ENCODE measurements around the gene HPCA. TPM values are rescaled to one million over a fixed set of nuclear protein-coding genes. Genes with fewer than 3 reads are reported as not detected.
A peak's percentile ranks its signal among the peaks of the same experiment; 100 is the strongest.

The HPCA gene
- total and polyA plus RNA-seq, 10 donors, result 0.29 to 0.33 (median 0.32) TPM; not detected in 7

GRCh38 chr1:32897082-32898049 is 11.1 kb downstream of the HPCA start:
- H3K27me3 ChIP-seq (replicated peaks in 1 of 7), result peaks cover 0 to 69% (median 38%) of the 10 kb centered on the region in 7 donors
- TF ChIP-seq CTCF (IDR thresholded peaks at IDR 0.05 in 8 of 11, conservative IDR thresholded peaks at IDR 0.05 in 3 of 11) (no peak), POLR2A (IDR thresholded peaks at IDR 0.05) (no peak), POLR2AphosphoS5 (IDR thresholded peaks at IDR 0.05) (no peak)
- no peaks in the 10 kb centered on the region for H3K36me3 ChIP-seq
- DNase-seq, result peak; percentile 29
- WGBS, 5 donors, result 63 to 87% (median 84%) methylated on average over 11 of the region's 11 CpGs
- peaks cover 11 to 33% (median 25%) of the 10 kb centered on the region in 6 donors for H3K4me1 ChIP-seq
- no peak overlapping the region for H3K4me3 ChIP-seq
- intact Hi-C loops (cut with DNase I; ENCODE audit: low total_unique reads), result no loop called here
- H3K9me3 ChIP-seq, result no peaks in the 10 kb centered on the region
- no peak overlapping the region for H3K27ac ChIP-seq

GRCh38 chr1:32898056-32898455 is 11.8 kb downstream of the HPCA start:
- intact Hi-C loops (cut with DNase I; ENCODE audit: low total_unique reads), result no loop called here
- TF ChIP-seq POLR2A (IDR thresholded peaks at IDR 0.05), result no peak
- TF ChIP-seq POLR2AphosphoS5 (IDR thresholded peaks at IDR 0.05), result no peak
- no peak for TF ChIP-seq CTCF (IDR thresholded peaks at IDR 0.05 in 8 of 11, conservative IDR thresholded peaks at IDR 0.05 in 3 of 11)
- Histone ChIP-seq H3K4me1 (peaks cover 11 to 26% (median 20%) of the 10 kb centered on the region in 6 donors), H3K9me3 (no peaks in the 10 kb centered on the region), H3K4me3 (no peak overlapping the region), H3K27ac (no peak overlapping the region), H3K27me3 (replicated peaks in 1 of 7) (peaks cover 0 to 68% (median 31%) of the 10 kb centered on the region in 7 donors), H3K36me3 (no peaks in the 10 kb centered on the region)
- DNase-seq, result no peak
- 86 to 94% (median 90%) methylated on average over 8 to 9 of the region's 9 CpGs for WGBS, 5 donors

- Histone ChIP-seq H3K9me3 (no peaks in the 10 kb centered on the region), H3K4me3 (no peak overlapping the region), H3K4me1 (peaks cover 5 to 17% (median 12%) of the 10 kb centered on the region in 6 donors), H3K36me3 (no peaks in the 10 kb centered on the region), H3K27ac (no peak overlapping the region), H3K27me3 (replicated peaks in 1 of 7) (peaks cover 0 to 63% (median 22%) of the 10 kb centered on the region in 7 donors)
- intact Hi-C loops (cut with DNase I; ENCODE audit: low total_unique reads), result no loop called here
- 87 to 97% (median 89%) methylated on average over 3 of the region's 3 CpGs for WGBS, 5 donors
- TF ChIP-seq CTCF (IDR thresholded peaks at IDR 0.05 in 8 of 11, conservative IDR thresholded peaks at IDR 0.05 in 3 of 11) (no peak), POLR2A (IDR thresholded peaks at IDR 0.05) (no peak), POLR2AphosphoS5 (IDR thresholded peaks at IDR 0.05) (no peak)
- DNase-seq, result no peak
These were observed 12.7 kb downstream of the HPCA start for GRCh38 chr1:32898958-32899357.
